Suprapubic skin (tissue), 3 donors: ENCODE results near the gene KLHDC4.

Source experiments
- CTCF ChIP-seq, 2 donors: fragments of 200-600 bp in 1 of 2; fragments of 450-650 bp in 1 of 2; sonication (generic) in 1 of 2; IDR thresholded peaks; one replicate each; pipeline ENCODE4 v1.5.1; 2016 to 2019; ENCODE audit warnings: antibody characterized with exemption in 2 of 2, mild to moderate bottlenecking in 1 of 2, moderate library complexity in 1 of 2
- EP300 ChIP-seq: sonication (generic); formaldehyde crosslinking; IDR thresholded peaks from one replicate; pipeline ENCODE4 v1.6.1; 2017; ENCODE audit warnings: antibody characterized with exemption
- POLR2A ChIP-seq, 2 donors: fragments of 450-650 bp; IDR thresholded peaks; one replicate each; pipeline ENCODE4 v1.6.1; 2017; ENCODE audit warnings: antibody characterized with exemption in 2 of 2, mild to moderate bottlenecking in 2 of 2, moderate library complexity in 2 of 2

- TF ChIP-seq POLR2A (IDR thresholded peaks at IDR 0.05) (no peak), CTCF (IDR thresholded peaks at IDR 0.05) (no peak), EP300 (no peak)
Observed at GRCh38 chr16:87801679-87802259, 36.0 kb upstream of the KLHDC4 start.
